GM12873 (cell line): ENCODE data around the gene GPR107.

Source experiments
- CTCF ChIP-seq: IDR thresholded peaks from 2 replicates; pipeline ENCODE4 v1.5.1; 2012; ENCODE audit warnings: low read depth, mild to moderate bottlenecking, moderate library complexity, low read length, control low read depth; ENCODE audit not compliant: insufficient read depth; ENCODE audit errors: missing control alignments

GPR107 gene

GRCh38 chr9:130149654-130150286, 96.1 kb downstream of the GPR107 start:
- TF ChIP-seq CTCF = no peak

- TF ChIP-seq CTCF = no peak
Observed at GRCh38 chr9:130150779-130151382, 97.2 kb downstream of the GPR107 start.

GRCh38 chr9:130154816-130155215, 101.1 kb downstream of the GPR107 start:
- TF ChIP-seq CTCF = no peak

- no peak for TF ChIP-seq CTCF
Observed at GRCh38 chr9:130155647-130156046, 101.9 kb downstream of the GPR107 start.

GRCh38 chr9:130156672-130157071, 103.0 kb downstream of the GPR107 start:
- TF ChIP-seq CTCF = no peak

- no peak for TF ChIP-seq CTCF
Observed at GRCh38 chr9:130157079-130157478, 103.4 kb downstream of the GPR107 start.

- TF ChIP-seq CTCF = no peak
Observed at GRCh38 chr9:130158001-130158400, 104.3 kb downstream of the GPR107 start.

GRCh38 chr9:130159057-130159456, 105.4 kb downstream of the GPR107 start:
- no peak for TF ChIP-seq CTCF
